HG03442 (cell line): ENCODE data around the gene HMX3.

Experiments used
- ATAC-seq: cut with Tn5 transposase; IDR thresholded peaks from one replicate; pipeline ENCODE4 v1.9.1; 2021; ENCODE audit warnings: mild to moderate bottlenecking, moderate library complexity; ENCODE audit not compliant: unreplicated experiment

The HMX3 gene

DNA sequence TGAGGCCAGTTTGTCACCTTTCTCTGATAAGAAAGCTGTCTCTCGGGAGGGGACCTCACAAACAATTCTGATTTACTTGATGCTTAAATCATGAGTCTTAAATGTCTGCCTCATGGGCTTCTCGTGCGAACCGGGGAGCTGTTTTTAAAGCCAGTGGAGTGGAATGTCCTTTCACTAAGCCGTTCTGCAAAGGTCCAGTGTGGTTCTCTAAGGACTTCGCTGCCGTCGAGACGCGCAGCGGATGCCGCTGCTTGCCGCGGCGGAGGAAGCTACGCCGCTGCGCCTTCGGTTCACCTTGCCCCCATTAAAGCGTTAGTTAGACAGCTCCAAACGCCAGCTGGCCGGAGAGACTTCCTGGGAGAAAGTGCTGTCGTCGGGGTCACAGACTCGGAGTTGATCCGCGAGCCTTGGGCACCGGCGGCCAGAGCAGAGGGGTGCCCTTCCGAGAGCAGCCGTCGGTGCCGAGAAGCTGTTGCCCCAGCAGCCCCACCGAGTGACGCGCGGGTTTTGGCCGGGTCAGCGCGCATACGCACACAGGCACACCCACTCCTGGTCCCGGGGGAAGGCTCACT is 1.3 kb upstream of the HMX3 start:
- ATAC-seq = no peak

DNA sequence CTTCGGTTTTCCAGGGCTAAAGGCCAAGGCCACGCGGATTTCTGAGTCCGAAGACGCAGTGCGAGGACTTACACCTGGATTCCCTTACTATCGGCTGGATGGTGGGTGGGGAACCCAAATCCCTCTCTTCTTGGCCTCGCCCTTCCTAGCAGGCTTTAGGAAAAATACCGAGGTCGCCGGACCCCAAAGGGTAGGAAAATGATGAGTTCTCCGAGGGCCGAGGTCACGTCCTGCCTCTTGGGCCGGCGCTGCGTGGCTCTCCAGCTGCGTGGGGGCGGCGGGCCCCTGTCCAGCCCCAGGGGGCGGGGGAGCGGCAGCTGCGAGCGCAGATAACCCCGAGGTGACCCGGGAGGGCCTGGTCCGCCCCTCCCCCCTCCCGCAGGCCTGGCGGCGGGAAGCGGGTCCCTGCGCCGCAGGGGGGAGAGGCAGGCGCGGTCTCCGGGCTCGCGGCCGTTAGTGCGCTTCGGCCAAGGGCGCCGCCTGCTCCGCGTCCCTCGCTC is 805 bp upstream of the HMX3 start:
- no peak for ATAC-seq

GRCh38 chr10:123136221-123136805 is 543 bp downstream of the HMX3 start:
- ATAC-seq = no peak

GRCh38 chr10:123136806-123137642 is 1.3 kb downstream of the HMX3 start:
- ATAC-seq = no peak

DNA sequence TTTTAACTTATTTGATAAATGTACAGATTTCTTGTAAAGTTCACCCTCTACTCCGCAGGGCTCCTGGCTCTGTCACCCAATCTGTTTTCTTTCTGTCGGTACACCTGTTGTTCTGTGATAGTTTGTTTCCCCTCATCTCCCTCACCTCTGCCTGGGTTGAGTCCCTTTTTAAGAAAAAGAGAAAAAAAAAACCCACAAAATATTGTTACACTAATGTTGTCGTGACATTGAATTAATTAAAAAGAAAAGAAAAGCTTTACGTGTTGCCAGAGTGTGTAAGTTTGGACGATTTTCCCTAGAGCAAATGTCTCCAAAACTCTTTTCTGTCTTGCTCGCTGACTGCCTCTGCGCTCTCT is 3.4 kb downstream of the HMX3 start:
- no peak for ATAC-seq

DNA sequence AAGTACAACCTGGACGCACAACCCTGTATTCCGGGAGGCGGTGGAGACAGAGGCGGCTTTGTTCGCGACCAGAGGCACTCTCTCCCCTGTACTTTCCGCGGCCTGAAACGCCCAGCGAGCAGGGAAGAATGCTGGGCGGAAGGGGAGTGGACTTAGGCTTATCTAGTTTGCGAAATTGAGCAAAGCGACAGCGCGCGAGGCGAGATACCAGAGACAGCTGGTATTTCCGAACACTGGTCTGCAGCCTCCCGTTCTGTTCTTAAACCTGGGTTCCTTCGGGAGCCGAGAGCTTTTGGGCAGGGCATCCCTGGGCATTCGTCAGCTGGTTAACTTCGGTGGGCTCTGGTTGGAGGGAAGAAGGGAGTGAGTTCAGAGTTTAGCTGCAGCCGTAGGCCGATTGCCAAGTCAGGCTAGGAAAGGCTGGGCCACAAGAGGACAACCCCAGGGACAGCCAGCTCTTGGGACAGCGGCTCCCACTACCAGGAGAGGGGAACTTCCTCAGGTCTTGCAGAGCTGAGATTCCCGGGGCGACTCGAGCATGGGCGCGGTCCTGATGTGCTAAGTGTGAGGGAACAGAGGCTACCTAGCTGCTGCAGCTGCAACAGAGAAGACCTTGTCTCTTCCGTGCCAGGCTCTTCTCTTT is 3.9 kb downstream of the HMX3 start:
- ATAC-seq = no peak

- ATAC-seq = no peak
Measured at GRCh38 chr10:123140164-123140982, 4.6 kb downstream of the HMX3 start.

DNA sequence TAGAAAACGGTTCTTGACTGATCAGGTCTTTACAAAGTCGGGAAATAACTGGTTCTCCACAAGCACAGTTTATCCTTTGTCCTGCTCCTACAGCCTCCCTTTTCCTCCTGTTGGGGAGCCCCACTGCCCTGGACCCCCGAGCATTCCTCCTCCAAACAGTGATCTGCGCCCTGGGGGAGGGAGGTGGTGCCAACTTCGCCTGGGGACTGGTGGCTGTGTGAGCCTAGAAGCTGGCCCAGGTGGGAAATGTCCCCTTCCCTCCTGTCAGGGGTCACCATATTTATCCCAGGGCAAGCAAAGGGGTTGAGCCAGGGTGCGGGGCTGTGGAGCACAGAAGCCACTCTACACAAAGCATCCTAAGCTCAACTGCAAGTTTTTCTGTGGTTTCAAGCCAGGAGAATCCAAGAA is 5.2 kb downstream of the HMX3 start:
- ATAC-seq = no peak

- ATAC-seq = no peak
Measured at GRCh38 chr10:123141791-123142700, 6.3 kb downstream of the HMX3 start.

DNA sequence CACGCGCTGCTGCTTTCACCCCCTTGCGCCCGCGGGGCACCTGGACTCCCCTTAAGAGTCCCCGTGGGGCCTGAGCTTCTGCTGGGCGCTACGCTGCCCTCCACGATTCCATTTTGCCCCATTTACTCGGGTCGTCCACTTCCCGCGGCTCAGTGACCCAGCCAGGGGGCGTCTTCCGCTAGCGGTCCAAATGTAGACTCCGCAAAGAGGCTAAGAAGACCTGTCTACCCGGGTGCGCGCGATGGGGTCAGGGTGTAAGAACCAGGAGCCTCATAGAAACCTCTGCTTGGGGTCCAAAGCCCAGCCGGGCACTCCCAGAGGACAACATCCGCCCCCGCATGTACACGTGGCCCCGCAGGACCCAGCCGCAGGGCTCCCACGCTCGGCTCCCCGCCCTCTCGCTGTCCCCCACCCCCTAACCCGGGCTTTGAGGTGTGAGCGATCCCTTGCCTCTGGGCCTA is 7.0 kb downstream of the HMX3 start:
- ATAC-seq = no peak

DNA sequence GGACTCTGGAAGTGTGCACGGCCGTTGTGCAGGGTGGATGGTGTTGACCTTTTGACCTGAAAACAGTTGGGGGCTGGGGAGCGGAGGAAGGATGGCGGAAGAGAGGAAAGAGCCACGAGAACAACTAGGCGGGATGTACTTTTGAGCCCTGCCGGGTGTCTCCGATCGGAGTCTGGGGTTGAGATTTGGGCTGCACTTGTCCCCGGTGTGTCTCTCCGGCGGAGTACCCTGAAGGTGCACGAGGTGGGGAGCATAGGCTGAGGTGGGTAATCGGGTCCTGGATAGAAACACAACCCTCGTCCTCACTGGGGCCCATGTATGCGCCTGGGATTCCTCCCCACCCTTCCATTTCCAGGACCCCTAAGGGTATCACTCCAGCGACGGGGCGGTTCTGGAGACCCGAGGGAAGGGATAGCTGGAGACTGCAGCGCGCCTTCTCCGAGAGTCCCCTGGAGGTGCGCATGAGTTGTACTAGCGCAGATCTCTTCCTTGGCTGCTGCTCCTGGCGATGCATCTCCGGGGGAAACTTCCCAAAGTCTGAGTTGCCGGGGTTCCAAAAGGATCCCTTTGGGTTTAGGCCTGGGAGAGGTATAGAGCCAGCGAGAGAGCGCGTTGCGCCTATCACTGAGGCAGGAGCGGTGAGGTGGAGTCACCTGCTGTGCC is 7.5 kb downstream of the HMX3 start:
- ATAC-seq = no peak

DNA sequence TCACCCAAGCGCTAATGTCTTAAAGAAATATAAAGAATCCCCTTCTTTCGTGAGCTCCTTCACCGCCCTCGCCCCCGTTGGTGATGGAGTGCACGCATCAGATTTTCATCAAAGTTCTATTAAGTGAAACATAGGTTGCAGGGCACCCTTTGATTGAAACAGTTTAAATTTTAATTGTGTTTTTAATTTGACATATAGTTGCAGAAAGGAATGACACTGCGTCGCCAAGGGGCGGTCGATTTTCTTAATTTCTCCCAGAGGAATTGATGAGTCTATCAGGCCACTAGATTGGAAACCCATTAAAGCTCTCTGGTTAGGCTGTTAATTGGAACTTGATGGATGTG is 8.0 kb downstream of the HMX3 start:
- ATAC-seq = no peak

- ATAC-seq = no peak
Measured at GRCh38 chr10:123144697-123145541, 9.1 kb downstream of the HMX3 start.

DNA sequence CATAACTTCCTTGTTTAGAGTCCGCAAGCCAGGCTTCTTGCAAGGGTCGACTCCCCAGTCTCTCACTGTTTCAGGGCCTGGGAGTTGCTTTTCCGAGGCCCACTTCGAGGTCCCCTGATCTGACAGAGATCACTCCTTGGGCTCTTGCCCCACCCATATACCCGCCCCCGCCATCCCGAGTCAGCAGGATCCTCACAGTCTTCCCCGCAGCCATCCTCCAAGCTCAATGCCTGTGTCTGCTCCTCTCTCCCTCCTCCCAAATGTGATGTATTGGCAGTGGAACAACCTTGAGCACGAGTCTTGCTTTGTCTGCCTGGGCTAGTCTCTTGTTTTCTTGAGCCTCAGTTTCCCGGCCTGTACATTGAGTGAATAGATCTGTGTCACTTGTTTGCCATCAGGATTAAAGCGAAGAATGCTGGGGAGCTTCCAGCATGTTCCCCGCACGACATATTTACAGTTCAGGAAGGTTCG is 9.8 kb downstream of the HMX3 start:
- ATAC-seq = no peak

GRCh38 chr10:123146013-123146893 is 10.5 kb downstream of the HMX3 start:
- no peak for ATAC-seq

DNA sequence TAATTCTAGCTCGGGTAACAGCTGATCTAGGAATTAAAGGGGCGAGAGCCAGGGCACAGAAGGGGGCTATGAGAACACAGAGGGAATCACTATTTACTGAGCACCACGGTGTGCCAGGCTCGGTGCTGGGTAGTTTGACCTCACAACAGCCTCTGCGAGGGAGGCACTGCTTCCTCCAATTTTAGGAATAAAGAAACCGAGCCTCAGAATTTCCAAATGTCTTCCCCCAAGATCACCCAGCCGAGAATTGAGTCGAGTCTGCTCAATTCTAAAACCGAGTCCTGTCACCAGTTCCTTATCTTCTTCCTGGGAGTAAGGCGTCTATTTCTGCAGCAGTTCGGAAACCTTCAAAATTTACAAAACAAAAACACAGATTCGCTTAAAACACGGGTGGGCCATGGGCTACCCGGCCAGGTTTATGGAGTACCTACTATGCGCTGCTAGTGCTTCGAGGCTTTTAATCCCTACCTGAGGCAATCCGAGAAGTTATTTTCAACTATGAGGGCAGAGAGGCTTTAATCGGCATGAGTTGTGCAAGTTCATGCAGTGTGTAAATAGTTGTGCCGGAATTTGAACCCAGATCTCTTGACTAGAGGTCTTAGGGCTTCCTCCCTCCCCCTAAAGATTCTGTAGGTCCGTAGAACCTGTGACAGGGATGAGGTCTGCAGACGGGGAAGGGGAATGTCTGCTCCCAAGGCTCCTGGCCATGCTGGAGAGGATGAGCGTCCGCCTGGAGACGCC is 11.3 kb downstream of the HMX3 start:
- ATAC-seq = no peak
